Measurements from ENCODE around the gene APLP2. TPM values are rescaled to one million over a fixed set of nuclear protein-coding genes. Genes with fewer than 3 reads are reported as not detected.

APLP2 gene
- total and polyA plus RNA-seq, 2 of the 4 experiments (the other 2 are of a cell fraction), result 127 to 235 TPM

GRCh38 chr11:130089674-130090073 lies 20.0 kb downstream of the APLP2 start:
- no peak overlapping the region for H3K4me3 ChIP-seq (ENCODE audit: insufficient read depth, low read depth, low read length)
- no peak for DNase-seq
- peaks cover 35% of the 10 kb centered on the region for H4K20me1 ChIP-seq (ENCODE audit: insufficient read depth, low read length)
- no peaks in the 10 kb centered on the region for H3K9me3 ChIP-seq (ENCODE audit: control insufficient read depth, insufficient read depth, low read length)
- no peak overlapping the region for H2BK20ac ChIP-seq (ENCODE audit: low read depth, low read length)
- no peak for ATAC-seq (ENCODE audit: low read depth)
- no TSS peak for BruUV-seq (replicated peaks)
- no CpG with 5 or more reads among the region's 5 CpGs for WGBS, 2 experiments (ENCODE audit: extremely low coverage in 2 of 2, insufficient read length in 1 of 2)
- peaks cover 5% of the 10 kb centered on the region for H3K4me1 ChIP-seq (ENCODE audit: control insufficient read depth, insufficient read depth, low read length)
- H4K91ac ChIP-seq (ENCODE audit: insufficient read depth, low read depth, low read length), result no peak overlapping the region
- H3K4me2 ChIP-seq (ENCODE audit: low read depth, low read length), result no peak overlapping the region
- H4K5ac ChIP-seq (ENCODE audit: low read depth, low read length), result no peak overlapping the region
- no peak overlapping the region for H3K27ac ChIP-seq (ENCODE audit: insufficient read depth, low read length)
- no peak overlapping the region for H4K8ac ChIP-seq (ENCODE audit: low read depth in 2 of 2, low read length in 2 of 2)
- no peak overlapping the region for H3K23ac ChIP-seq (ENCODE audit: low read depth, low read length)
- TF ChIP-seq SMC3 (IDR thresholded peaks at IDR 0.05; ENCODE audit: low read depth, low read length), result no peak
- no peak for TF ChIP-seq RCOR1 (IDR thresholded peaks at IDR 0.05; ENCODE audit: insufficient replicate concordance, low read length)
- no peak for TF ChIP-seq POLR2A (IDR thresholded peaks at IDR 0.05; ENCODE audit: low read depth, low read length)
- TF ChIP-seq MAZ (IDR thresholded peaks at IDR 0.05; ENCODE audit: borderline replicate concordance, low read depth, low read length), result no peak
- TF ChIP-seq RFX5 (IDR thresholded peaks at IDR 0.05; ENCODE audit: low read depth, low read length), result no peak
- no peak for TF ChIP-seq CTCF (conservative IDR thresholded peaks at IDR 0.05; ENCODE audit: low read depth, low read length)
- TF ChIP-seq MAFK (IDR thresholded peaks at IDR 0.05; ENCODE audit: low read depth, low read length), result no peak
- TF ChIP-seq USF2 (IDR thresholded peaks at IDR 0.05; ENCODE audit: low read depth, low read length), result no peak
- no peak for TF ChIP-seq MXI1 (IDR thresholded peaks at IDR 0.05; ENCODE audit: borderline replicate concordance, low read depth, low read length)
- TF ChIP-seq CEBPB (IDR thresholded peaks at IDR 0.05; ENCODE audit: low read depth, low read length), result no peak
- no peak for TF ChIP-seq RAD21 (IDR thresholded peaks at IDR 0.05; ENCODE audit: low read length)
- H2AK9ac ChIP-seq (replicated peaks; ENCODE audit: low read depth, low read length, poor library complexity), result no peak overlapping the region
- in situ Hi-C loops (cut with MboI; ENCODE audit: low sequenced_read_pairs), result no loop called here
- no peak overlapping the region for H3K56ac ChIP-seq (ENCODE audit: extremely low read depth, insufficient read depth, low read length)
- peaks cover 22 to 25% of the 10 kb centered on the region in 2 experiments for H3K79me1 ChIP-seq (ENCODE audit: low read depth in 1 of 2, low read length in 2 of 2)
- dilution Hi-C loops (cut with HindIII; ENCODE audit: low sequenced_read_pairs, unreplicated experiment), result no loop called here
- POLR2A ChIA-PET (ENCODE audit: unreplicated experiment), result no interaction called here
- peaks cover 5% of the 10 kb centered on the region for H3K9me1 ChIP-seq (ENCODE audit: insufficient read depth, low read length)
- H2AK5ac ChIP-seq (ENCODE audit: low read depth, low read length), result no peak overlapping the region
- no peaks in the 10 kb centered on the region for H3K36me3 ChIP-seq (ENCODE audit: control insufficient read depth, insufficient read depth, low read length)
- no peak overlapping the region for H2BK5ac ChIP-seq (ENCODE audit: low read depth, low read length, poor library complexity, severe bottlenecking)
- 0 out of 2 replicates have a peak overlapping the region, but pooled peaks have one; percentile 1 for H3K14ac ChIP-seq (replicated peaks; ENCODE audit: low read depth, low read length)
- no peak overlapping the region for H2BK120ac ChIP-seq (ENCODE audit: low read depth, low read length)
- H3K27me3 ChIP-seq (ENCODE audit: control insufficient read depth, insufficient read depth, low read length), result no peaks in the 10 kb centered on the region
- intact Hi-C loops (cut with micrococcal nuclease), result no loop called here
- H3K18ac ChIP-seq (ENCODE audit: low read depth, low read length), result no peak overlapping the region
- no peak overlapping the region for H2AFZ ChIP-seq (replicated peaks; ENCODE audit: low read length, poor library complexity)
- CTCF ChIA-PET, result no interaction called here
- no peak overlapping the region for H2BK15ac ChIP-seq (ENCODE audit: low read depth, low read length)
- H3K4ac ChIP-seq (ENCODE audit: low read depth, low read length), result no peak overlapping the region
- no peak overlapping the region for H3K9ac ChIP-seq (ENCODE audit: low read depth, low read length)
